HepG2 (cell line): ENCODE data around the gene USF2. TPM values are rescaled to one million over a fixed set of nuclear protein-coding genes. Genes with fewer than 3 reads are reported as not detected.

ENCODE experiments used
- ATAC-seq: fragments of 200-7000 bp; cut with Tn5 transposase; 3 replicates; pipeline ENCODE4 v1.9.1; 2020; ENCODE audit warnings: mild to moderate bottlenecking, moderate library complexity
- BruUV-seq: library from RNA; stranded (reverse); fragments of 400-500 nt; replicated peaks from 2 replicates; lab custom pipeline; 2021; lab: Mats Ljungman, UMichigan
- CTCF ChIA-PET: fragments of 300-600 bp; formaldehyde crosslinking; extraction: SDS; loops from one replicate; lab custom pipeline; 2021; ENCODE audit warnings: low total read pairs, inconsistent platforms, low intra/inter-chr PET ratio; lab: Yijun Ruan, JAX
- POLR2A ChIA-PET: fragments of 350-600 bp; sonication (Branson Sonifier 250); formaldehyde crosslinking; loops from one replicate; lab custom pipeline; 2020; ENCODE audit warnings: antibody characterized with exemption, inconsistent platforms; lab: Yijun Ruan, JAX
- DNase-seq: peaks from one replicate; pipeline ENCODE4 v3.0.0-alpha.2; 2015; ENCODE audit warnings: low spot score
- FAIRE-seq: peaks from 3 replicates; lab custom pipeline; 2011; peaks lifted over from hg19 to GRCh38; lab: Jason Lieb, UNC
- H2AFZ ChIP-seq: one replicate; pipeline ENCODE4 v1.6.1; 2011; ENCODE audit warnings: low read length, inconsistent platforms
- H3K27ac ChIP-seq: fragments of 300-600 bp; 3 replicates; pipeline ENCODE4 v1.8.0; 2011; ENCODE audit warnings: mixed run types, mild to moderate bottlenecking, mixed read lengths, low read length, inconsistent platforms; ENCODE audit not compliant: insufficient read depth; ENCODE audit errors: extremely low read length
- H3K27me3 ChIP-seq, 2 experiments: fragments of 200-600 bp in 1 of 2; 2 replicates in 1 of 2; 3 replicates in 1 of 2; pipeline versions ENCODE4 v1.6.0 to v1.8.0; 2011; ENCODE audit warnings: low read length in 2 of 2, mild to moderate bottlenecking in 2 of 2, moderate library complexity in 2 of 2, inconsistent platforms in 1 of 2; ENCODE audit not compliant: insufficient read depth in 2 of 2, control insufficient read depth in 1 of 2
- H3K36me3 ChIP-seq, 2 experiments: fragments of 200-600 bp in 1 of 2; replicated peaks in 1 of 2; 2 replicates in 1 of 2; 3 replicates in 1 of 2; pipeline versions ENCODE4 v1.5.1 to v1.8.0; 2011; ENCODE audit warnings: low read length in 2 of 2, inconsistent platforms in 1 of 2; ENCODE audit not compliant: insufficient read depth in 2 of 2, control insufficient read depth in 1 of 2
- H3K4me1 ChIP-seq: 2 replicates; pipeline ENCODE4 v1.5.1; 2012; ENCODE audit warnings: low read length, inconsistent platforms; ENCODE audit not compliant: insufficient read depth
- H3K4me2 ChIP-seq: 2 replicates; pipeline ENCODE4 v1.6.0; 2011; ENCODE audit warnings: low read depth, low read length, inconsistent platforms
- H3K4me3 ChIP-seq, 3 experiments: fragments of 200-600 bp in 1 of 3; sonication (generic), shearing (Covaris generic) in 1 of 3; replicated peaks in 1 of 3; 2 replicates each; pipeline ENCODE4 v1.5.1; 2011 to 2016; ENCODE audit warnings: low read length in 3 of 3, inconsistent platforms in 2 of 3, low read depth in 2 of 3, mild to moderate bottlenecking in 2 of 3, control low read depth in 1 of 3, mixed read lengths in 1 of 3; ENCODE audit not compliant: insufficient read depth in 1 of 3
- H3K79me2 ChIP-seq: one replicate; pipeline ENCODE4 v1.6.1; 2011; ENCODE audit warnings: low read length, inconsistent platforms; ENCODE audit not compliant: insufficient read depth
- H3K9ac ChIP-seq: 2 replicates; pipeline ENCODE4 v1.6.0; 2011; ENCODE audit warnings: mild to moderate bottlenecking, low read depth, low read length, inconsistent platforms; ENCODE audit not compliant: insufficient read depth
- H3K9me3 ChIP-seq: 2 replicates; pipeline ENCODE4 v1.5.1; 2012; ENCODE audit warnings: mild to moderate bottlenecking, low read length
- H4K20me1 ChIP-seq: 2 replicates; pipeline ENCODE4 v1.6.0; 2011; ENCODE audit warnings: inconsistent platforms, mild to moderate bottlenecking, low read length, moderate library complexity; ENCODE audit not compliant: insufficient read depth
- CC2D1A ChIP-seq: sonication (generic); formaldehyde crosslinking; IDR thresholded peaks from 2 replicates; pipeline ENCODE4 v1.8.1; 2023; ENCODE audit warnings: mild to moderate bottlenecking, missing genetic modification reagents
- CREB3 ChIP-seq: sonication (generic); formaldehyde crosslinking; IDR thresholded peaks from 2 replicates; pipeline ENCODE4 v1.5.0; 2020; ENCODE audit warnings: missing genetic modification reagents
- CTCF ChIP-seq: sonication (generic); formaldehyde crosslinking; IDR thresholded peaks from 2 replicates; pipeline ENCODE4 v1.5.0; 2020; ENCODE audit warnings: mild to moderate bottlenecking, missing genetic modification reagents, moderate library complexity
- FOXP1 ChIP-seq, 2 experiments: fragments of 450-650 bp in 1 of 2; IDR thresholded peaks; 2 replicates each; pipeline ENCODE4 v1.6.1; 2017 to 2018; ENCODE audit warnings: antibody characterized with exemption in 1 of 2
- KDM4B ChIP-seq: sonication (generic); formaldehyde crosslinking; IDR thresholded peaks from 2 replicates; pipeline ENCODE4 v1.4.0; 2020; ENCODE audit warnings: missing genetic modification reagents
- MEIS2 ChIP-seq: sonication (generic); formaldehyde crosslinking; IDR thresholded peaks from 2 replicates; pipeline ENCODE4 v1.9.0; 2021; ENCODE audit warnings: mild to moderate bottlenecking, missing genetic modification reagents
- MXI1 ChIP-seq: IDR thresholded peaks from 3 replicates; pipeline ENCODE4 v1.6.1; 2012; ENCODE audit warnings: low read depth, low read length, inconsistent platforms, borderline replicate concordance
- NCOA2 ChIP-seq: sonication (generic); formaldehyde crosslinking; IDR thresholded peaks from 2 replicates; pipeline ENCODE4 v1.8.0; 2022; ENCODE audit warnings: inconsistent platforms
- POLR2A ChIP-seq, 2 experiments: IDR thresholded peaks; 2 replicates each; pipeline ENCODE4 v1.6.1; 2011; ENCODE audit warnings: low read depth in 2 of 2, low read length in 2 of 2, mild to moderate bottlenecking in 1 of 2, moderate library complexity in 1 of 2; ENCODE audit not compliant: insufficient read depth in 1 of 2
- RERE ChIP-seq: IDR thresholded peaks from 2 replicates; pipeline ENCODE4 v1.6.1; 2016; ENCODE audit warnings: low read depth, missing genetic modification reagents, missing compliant biosample characterization
- ZMYM3 ChIP-seq: sonication (generic); formaldehyde crosslinking; IDR thresholded peaks from 2 replicates; pipeline ENCODE4 v1.5.1; 2020; ENCODE audit warnings: mild to moderate bottlenecking, missing genetic modification reagents
- ZNF772 ChIP-seq: sonication (generic); formaldehyde crosslinking; IDR thresholded peaks from 2 replicates; pipeline ENCODE4 v1.5.0; 2020; ENCODE audit warnings: mild to moderate bottlenecking, missing genetic modification reagents
- ZSCAN22 ChIP-seq: sonication (generic); formaldehyde crosslinking; IDR thresholded peaks from 2 replicates; pipeline ENCODE4 v1.4.0; 2020; ENCODE audit warnings: mild to moderate bottlenecking, missing genetic modification reagents
- ZSCAN9 ChIP-seq: IDR thresholded peaks from 2 replicates; pipeline ENCODE4 v1.6.1; 2016; ENCODE audit warnings: borderline replicate concordance
- WGBS: methylation state at CpG from one replicate; pipeline ENCODE4 v1.1.6; 2017; ENCODE audit warnings: low lambda C conversion rate; 5-methylcytosine and 5-hydroxymethylcytosine counted together
- in situ Hi-C: cut with HindIII; loops from 2 replicates; pipeline ENCODE4 v1.10.0; 2017; ENCODE audit warnings: low pct_unique_long_range_greater_than_20kb; ENCODE audit not compliant: extremely low pct_ligation_motif_present
- intact Hi-C: fragments of 100-400 bp; cut with micrococcal nuclease; formaldehyde crosslinking; loops from one replicate; pipeline ENCODE4 v1.10.0; 2022; ENCODE audit not compliant: unreplicated experiment
- polyA plus RNA-seq, 8 experiments: library from polyadenylated mRNA; depleted of rRNA in 3 of 8; stranded (reverse) in 7 of 8; unstranded in 1 of 8; fragments of >200 nt; fragmentation: Illumina TruSeq in 4 of 8; extraction: Trizol in 4 of 8; gene quantifications; 2 replicates each; pipeline versions ENCODE4 v1.2.1 to v1.2.3, GENCODE V29; 2011 to 2016; ENCODE audit warnings: low read depth in 4 of 8, missing spikeins in 1 of 8, mixed read lengths in 1 of 8; ENCODE audit not compliant: insufficient read depth in 1 of 8
- total RNA-seq, 5 experiments: library from RNA; depleted of rRNA; stranded (reverse); fragments of >200 nt; fragmentation: Illumina TruSeq; extraction: Trizol; gene quantifications; 2 replicates each; pipeline ENCODE4 v1.2.3, GENCODE V29; 2016; ENCODE audit warnings: low read depth in 1 of 5

USF2 gene
- total and polyA plus RNA-seq, 2 of the 13 experiments (the other 11 are each of a cell fraction or from before 2014, with no cell fraction given), result 54.9 to 106 TPM

- Histone ChIP-seq H3K79me2 (no peaks in the 10 kb centered on the region), H3K4me2 (peak overlapping the region; percentile 71), H3K4me1 (peaks cover 79% of the 10 kb centered on the region), H3K4me3 (peak overlapping the region; percentile 13 to 45 (median 17); a peak in 5 of 6 replicates), H3K27me3 (no peaks in the 10 kb centered on the region), H3K36me3 (no peaks in the 10 kb centered on the region), H3K9ac (peak overlapping the region; percentile 52), H3K9me3 (no peaks in the 10 kb centered on the region), H2AFZ (no peak overlapping the region), H3K27ac (peak overlapping the region; percentile 78), H4K20me1 (no peaks in the 10 kb centered on the region)
- intact Hi-C loops (no loop called here), in situ Hi-C loops (no loop called here)
- FAIRE-seq (peak; percentile 92), DNase-seq (peak; percentile 94), ATAC-seq (peak; percentile 88)
- POLR2A ChIA-PET, result interaction anchor here (0.6 to 2.6 kb wide), 4 partner anchors 8 to 42 kb away, joined by 3 to 16 read pairs (median 4); no protein-coding TSS in a partner anchor
- 1% methylated on average over 7 of the region's 9 CpGs for WGBS
- BruUV-seq, result no TSS peak
- CTCF ChIA-PET, result no interaction called here
- TF ChIP-seq ZNF772 (CRISPR knock-in tag) (peak; percentile 44; the same call in 1 of the 2 replicates), ZSCAN22 (CRISPR knock-in tag) (no peak), FOXP1 (IDR thresholded peaks at IDR 0.05) (no peak), FOXP1 (CRISPR knock-in tag; IDR thresholded peaks at IDR 0.05) (peak; percentile 74), ZSCAN9 (CRISPR knock-in tag) (0 out of 2 replicates have a peak, but pooled peaks have one; percentile 19), KDM4B (CRISPR knock-in tag) (0 out of 2 replicates have a peak, but pooled peaks have one; percentile 16), NCOA2 (0 out of 2 replicates have a peak, but pooled peaks have one; percentile 19), RERE (CRISPR knock-in tag) (no peak), MEIS2 (CRISPR knock-in tag) (0 out of 2 replicates have a peak, but pooled peaks have one; percentile 32), POLR2A (IDR thresholded peaks at IDR 0.05; ENCODE audit: insufficient read depth in 1 of 2, low read depth in 2 of 2, low read length in 2 of 2) (peak in 1 of 2 experiments; percentile 39; a peak in 1 of 4 replicates), ZMYM3 (CRISPR knock-in tag) (0 out of 2 replicates have a peak, but pooled peaks have one; percentile 20), CREB3 (no peak), MXI1 (0 out of 3 replicates have a peak, but pooled peaks have one; percentile 15), CC2D1A (CRISPR knock-in tag) (no peak), CTCF (CRISPR knock-in tag) (peak; percentile 24)
Measured at GRCh38 chr19:35316560-35316959, 47.8 kb downstream of the USF2 start.
